GM21390 (cell line): ENCODE results near the gene TOMM34.

Source experiments
- ATAC-seq: cut with Tn5 transposase; IDR thresholded peaks from one replicate; pipeline ENCODE4 v1.9.1; 2021; ENCODE audit not compliant: unreplicated experiment

TOMM34 gene

DNA sequence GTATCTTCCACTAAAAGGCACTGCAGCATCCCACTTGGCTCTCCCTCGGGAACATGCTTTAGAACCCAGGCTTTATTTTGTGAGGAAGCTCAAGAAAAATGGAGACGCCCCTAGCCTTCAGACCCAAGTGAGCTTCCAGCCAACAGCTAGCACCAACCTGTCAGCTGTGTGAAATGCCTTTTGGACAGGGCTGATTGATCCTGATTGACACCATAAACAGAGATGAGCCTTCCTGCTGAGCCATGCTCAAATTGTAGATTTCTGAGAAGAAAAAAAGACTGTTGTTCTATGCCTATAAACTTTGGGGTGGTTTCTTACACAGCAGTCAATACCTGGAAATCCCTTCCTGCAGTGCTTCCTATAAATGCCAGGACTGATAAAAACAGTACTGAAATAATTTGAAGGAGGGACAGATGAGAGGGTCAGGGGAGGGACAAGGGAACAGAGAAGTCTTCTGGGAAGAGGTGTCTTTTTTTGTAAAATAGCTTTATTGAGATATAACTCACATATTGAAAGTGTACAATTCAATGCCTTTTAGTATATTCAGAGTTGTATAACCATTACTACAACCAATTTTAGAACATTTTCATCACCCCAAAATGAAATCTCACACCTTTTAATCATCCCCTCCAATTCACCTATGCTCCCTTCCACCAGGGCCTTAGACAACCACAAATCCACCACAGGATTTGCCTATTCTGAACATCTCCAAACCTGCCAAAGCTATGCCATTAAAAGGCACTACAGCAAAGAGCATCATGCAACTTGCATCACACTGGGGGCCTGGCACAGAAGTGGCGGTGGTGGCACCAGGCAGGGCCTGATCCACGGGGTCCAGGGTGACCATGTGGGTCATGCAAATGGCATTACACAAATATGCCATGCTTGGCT is 3.4 kb upstream of the TOMM34 start:
- no peak for ATAC-seq

DNA sequence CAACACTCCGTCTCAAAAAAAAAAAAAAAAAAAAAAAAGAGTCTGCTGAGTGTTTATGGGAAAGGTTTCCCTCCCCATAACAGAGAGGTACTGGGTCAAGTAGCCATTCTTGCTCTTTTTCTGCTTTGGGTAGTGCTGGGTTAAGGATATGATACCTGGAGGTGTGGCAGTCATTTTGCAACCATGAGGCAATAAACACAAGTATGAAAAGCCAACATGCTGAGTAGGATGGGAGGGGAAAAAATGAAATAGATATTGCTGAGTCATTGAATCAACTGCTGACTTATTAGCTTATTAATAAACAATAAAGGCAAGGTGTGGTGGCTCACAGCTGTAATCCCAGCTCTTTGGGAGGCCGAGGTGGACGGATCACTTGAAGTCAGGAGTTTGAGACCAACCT is 2.3 kb upstream of the TOMM34 start:
- ATAC-seq: no peak

DNA sequence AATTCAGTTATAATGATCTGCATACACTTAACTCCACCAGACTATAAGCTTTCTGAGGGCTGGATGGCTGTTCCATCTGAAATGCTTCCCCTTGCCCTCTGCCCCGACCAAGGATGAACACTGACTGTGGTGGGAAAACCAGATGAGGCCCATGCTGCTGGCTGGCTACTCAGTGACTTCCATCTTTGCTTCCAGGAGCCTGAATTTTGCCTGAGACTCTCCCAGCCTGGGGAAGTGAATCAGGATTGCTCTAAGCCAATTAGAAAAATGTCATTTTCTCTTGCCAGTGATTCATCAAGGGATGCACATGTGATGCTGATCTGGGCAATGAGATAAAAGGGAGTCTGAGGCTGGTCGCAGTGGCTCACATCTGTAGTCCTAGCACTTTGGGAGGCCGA is 1.7 kb upstream of the TOMM34 start:
- ATAC-seq: no peak

DNA sequence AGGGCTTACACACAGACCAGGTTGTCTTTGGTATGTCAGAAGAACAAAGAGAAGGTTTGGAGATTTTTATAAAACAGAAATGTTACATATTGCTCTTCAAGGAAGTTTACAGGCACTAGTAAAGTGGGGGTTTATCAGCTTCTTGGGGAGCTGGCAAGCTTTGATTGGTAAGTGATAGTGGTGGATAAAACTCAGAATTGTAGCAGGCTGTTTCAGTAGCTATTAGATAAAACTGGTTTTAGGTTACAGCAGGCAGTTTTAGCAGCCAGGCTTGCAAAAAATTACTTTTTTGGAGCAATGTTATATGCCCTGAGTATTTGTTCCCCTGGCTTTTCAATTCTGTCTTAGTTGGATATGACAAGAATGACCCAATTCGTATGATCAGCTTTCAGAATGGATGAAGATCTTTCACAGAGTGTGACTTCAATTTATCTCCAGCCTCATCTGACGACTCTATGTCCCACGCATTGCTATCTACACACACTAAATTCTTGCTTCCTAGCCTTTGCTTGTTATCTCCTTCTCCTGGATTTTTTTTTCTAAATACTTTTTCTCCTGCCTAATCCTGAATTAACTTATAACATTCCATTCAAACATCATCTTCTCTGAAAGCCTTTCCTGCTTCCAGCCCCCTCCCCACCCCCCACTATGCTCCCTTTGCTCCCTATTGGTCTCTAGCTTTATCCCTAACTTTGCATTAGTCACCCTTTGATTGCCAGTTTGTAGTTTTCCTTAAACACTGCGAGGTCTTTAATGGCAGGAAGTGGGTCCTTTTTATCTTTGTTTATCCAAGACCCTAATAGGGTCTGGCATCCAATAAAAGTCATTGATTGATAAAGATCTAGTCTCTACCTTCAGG is 1.0 kb upstream of the TOMM34 start:
- no peak for ATAC-seq

DNA sequence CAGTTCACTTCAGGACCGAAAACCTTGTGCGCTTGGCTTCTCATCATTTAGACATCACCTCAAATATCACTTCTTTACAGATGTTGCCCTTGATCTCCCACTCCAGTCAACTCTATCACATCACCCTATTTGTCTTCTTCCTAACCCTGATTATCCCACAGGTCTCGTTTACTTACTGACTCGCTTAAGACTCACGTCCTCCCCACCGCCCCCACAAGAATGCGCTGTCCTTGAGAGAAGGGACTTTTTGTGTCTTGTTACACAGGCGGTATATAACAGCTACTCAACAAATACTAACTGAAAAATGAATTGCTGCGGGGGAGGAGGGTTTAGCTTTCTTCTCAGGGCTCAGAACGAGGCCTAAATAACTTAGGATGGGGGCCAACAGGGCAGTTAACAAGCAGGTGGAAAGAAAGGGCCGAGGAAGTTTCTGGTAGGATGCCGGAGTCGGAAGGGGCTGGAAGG is 527 bp downstream of the TOMM34 start:
- ATAC-seq: no peak

DNA sequence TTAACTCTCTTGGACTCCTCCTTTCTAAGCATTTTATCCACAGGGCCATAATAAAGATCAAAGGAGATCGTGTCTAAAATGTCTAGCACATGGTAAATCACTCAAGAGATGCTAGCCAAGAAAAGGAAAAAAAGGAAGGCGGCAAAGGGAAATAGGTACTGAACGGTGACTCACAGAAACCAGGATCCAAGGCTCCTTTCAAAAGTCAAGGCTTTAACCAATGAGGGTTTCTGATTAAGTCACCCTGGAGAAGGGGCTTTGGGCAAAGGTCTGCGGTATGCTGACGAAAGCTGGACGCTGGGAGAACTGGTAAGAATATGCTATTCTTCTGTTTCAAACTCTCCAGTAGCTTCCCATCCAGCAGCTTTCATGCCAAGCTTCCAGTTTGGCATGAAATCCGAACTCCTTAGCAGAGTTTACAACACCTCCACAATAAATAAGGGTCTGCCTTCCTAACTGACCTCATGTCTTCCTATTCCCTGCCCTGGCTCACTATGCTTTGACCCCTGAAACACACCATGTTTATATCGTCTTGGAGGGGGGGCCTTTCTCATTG is 1.0 kb downstream of the TOMM34 start:
- no peak for ATAC-seq

DNA sequence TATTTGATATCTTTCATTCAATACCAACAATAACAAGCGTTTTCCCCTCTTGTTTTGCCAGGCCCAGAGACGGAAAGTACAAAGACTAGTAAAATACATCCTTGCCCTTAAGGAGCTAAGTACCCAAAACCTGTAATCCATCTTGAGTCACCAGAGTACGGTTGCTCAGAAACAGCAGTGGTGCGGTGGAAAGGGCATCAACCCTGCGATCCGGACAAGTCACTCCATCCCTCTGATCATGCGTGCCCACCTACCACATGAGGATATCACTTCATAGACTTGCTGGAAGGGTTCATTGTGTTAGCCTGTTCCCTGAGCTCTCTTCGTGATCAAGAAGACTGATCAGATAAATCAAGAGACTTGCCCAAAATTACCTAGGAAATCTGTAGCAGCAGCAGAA is 1.9 kb downstream of the TOMM34 start:
- no peak for ATAC-seq

DNA sequence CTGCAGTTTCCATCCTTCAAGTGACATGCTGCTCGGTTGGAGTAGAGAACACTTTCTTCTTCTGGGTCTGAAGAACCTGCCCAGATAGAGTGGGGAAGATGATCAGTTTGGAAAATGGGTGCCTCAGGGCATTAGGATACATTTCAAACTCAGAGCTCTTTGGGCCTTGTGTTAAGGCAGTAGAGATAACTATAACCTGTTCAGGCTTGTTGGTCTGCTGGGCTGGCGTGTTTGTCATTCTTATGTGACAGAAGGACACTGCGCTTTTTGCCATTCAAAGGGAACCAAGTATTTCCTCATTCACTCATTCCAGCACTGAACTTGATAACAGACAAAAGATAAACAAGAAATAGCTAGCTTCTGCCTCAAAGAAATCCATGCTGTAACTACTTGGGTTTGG is 3.8 kb downstream of the TOMM34 start:
- no peak for ATAC-seq

DNA sequence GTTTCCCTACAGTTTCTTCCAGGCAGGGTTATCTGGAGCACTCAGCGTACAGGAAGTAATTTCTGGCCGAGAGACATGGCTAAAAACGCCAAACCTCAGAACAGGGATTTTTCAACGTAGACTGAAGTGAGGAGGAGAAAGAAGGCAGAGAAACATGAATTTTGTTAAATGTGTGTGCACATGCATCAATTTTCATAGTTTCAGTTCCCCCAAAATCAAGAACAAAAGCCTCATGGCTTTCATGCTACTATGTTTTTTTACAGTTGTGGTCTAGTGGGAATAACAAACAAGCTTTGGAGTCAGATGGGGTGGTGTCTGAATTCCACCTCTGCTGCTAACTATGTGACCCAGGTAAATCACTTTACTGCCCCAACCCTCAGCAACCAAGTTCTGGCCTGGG is 4.9 kb downstream of the TOMM34 start:
- no peak for ATAC-seq

DNA sequence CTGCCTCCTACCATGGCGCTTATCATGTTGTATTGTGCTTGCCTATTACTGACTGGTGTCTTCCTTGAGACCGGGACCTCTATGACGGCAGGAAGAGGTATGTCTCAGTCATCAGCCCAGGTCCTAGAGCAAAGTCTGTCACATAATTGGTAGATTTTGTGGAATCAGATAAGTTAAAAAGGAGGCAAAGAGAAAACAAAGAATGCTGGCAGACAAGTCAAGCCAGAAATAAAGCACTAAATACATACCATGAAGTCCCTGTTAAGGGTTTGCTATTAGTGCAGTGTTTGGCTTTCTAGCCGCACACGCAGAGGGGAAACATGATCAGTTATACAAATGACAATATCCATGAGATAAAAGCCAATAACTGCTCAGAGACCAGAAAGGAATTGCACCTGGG is 6.0 kb downstream of the TOMM34 start:
- ATAC-seq: no peak

DNA sequence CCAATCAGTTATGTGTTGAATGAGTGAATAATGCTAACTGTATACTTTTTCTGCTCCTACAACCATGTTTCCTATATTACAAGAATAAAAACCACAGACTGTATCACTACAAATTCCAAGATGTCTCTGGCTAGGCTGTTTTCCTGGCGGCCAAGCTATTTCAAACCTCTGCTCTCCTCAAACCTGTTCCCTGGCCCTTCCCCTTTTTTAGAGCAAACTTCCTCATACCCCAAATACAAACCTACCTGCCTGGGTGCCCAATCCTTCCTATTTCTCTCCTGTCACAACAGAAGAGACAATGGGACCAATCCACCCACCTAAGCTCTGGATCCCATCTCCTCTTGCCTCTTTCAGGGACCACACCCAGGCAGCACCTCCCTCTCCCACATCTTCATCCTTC is 7.5 kb downstream of the TOMM34 start:
- ATAC-seq: no peak

DNA sequence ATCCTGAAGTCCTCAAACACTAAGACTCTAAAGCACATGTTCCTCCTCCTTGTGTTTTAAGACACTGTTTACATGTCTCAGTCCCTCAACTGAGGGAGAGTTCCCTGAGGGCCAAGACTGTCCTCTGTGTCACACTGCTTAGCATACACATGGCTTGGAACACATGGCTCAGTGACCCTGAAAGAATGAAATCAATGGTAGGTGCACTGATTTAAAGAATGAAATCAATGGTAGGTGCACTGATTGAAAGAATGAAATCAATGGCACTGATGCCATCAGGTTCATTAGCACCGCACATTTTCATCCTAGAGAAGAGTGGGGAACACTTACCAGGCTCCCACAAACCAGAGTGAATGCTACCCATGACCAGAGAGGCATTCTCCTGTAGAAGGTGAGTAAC is 9.8 kb downstream of the TOMM34 start:
- ATAC-seq: no peak

DNA sequence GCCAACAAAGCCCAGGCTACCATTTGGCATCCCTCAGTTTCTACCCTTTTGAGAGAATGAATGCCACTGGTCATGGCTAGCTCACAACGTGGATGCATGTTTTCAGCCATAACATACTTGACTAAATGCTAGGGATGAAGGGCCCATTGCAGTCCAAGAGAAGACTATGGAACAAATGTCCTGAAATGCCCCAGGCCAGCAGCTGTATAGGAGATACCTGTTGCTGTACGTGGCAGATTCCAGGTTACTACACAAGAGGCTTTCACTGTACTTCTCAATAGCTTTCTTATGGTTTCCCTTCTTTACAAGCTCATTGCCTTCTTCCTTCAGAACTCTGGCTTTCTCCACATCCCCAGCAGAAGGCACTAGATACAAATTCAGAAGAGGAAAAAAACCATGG is 11.7 kb downstream of the TOMM34 start:
- no peak for ATAC-seq

DNA sequence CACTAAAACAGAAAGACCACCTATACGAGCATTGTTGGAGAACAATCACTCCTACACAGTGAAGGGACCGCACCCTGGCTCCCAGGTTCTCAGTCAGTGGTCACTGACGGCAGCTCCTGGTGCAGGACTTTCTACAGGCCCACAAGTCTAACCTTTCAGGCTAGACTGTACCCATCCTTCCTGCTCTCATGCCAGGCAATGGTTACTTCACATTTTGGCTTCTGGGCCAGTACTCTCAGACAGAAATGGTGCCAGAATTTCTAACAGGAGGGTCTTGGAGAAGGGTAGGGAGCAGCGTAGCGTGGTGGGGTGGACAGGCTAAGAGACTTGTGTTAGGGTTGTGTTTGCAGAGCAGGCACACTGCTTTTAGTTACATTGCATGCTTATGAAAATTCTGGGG is 12.1 kb downstream of the TOMM34 start:
- ATAC-seq: no peak

DNA sequence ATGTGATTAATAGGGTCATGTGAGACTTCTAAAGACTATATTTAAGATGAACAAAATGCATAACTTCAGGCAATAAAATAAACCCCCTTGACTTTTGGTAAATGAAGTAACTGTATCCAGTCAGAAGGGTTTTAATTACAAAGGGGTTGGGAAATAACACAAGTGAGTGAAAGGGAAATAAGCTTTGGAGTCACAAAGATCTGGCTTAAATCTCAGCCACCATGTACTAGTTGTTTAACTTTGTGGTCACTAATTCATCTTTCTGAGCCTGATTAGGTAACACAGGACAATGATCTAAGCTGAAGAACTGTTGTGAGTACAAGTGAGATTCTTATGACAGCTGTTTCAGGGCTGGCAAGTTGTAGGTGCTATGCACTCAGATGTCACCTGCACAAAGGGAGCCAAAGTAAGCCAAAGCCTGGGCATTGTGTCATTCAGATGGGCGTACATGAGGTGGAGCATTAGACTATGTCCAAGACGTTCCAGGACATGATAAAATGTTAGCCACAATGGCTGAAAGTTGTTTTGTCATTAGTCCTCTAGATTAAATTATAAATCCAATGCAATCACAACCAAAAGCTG is 13.8 kb downstream of the TOMM34 start:
- no peak for ATAC-seq

DNA sequence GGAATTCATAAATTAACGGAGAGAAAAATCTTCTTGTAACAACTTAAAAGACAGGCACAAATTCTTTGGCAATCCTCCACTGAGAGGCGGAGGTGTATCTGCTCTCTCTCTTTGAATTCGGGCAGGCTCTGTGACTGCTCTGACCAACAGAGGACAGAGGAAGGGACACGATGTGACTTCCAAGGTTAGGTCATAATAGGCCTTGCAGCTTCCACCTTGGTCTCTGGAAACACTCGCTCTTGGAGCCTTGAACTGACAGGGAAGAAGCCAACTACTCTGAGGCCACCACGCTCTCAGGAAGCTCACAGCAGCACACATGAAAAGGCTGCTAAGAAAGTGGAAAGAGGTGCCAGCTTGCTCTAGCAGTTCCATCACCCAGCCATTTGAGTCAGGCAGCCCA is 14.9 kb downstream of the TOMM34 start:
- no peak for ATAC-seq

DNA sequence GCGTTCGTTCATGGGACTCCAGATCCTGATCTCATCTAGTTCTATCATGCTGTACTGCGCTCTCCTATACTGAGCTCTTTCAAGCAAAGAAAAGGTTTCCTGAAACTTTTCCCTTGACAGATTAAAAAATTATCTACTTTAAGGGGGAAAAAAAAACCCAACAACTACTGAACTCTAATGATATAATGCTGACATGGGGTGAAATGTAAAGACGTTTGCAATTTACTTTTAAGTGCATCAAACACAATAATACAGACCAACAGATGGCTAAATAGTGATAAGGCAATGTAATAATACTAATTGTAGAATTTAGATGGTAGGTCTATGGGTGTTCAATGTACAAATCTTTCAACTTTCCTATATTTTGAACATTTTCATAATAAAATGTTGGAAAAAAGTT is 16.4 kb downstream of the TOMM34 start:
- no peak for ATAC-seq

DNA sequence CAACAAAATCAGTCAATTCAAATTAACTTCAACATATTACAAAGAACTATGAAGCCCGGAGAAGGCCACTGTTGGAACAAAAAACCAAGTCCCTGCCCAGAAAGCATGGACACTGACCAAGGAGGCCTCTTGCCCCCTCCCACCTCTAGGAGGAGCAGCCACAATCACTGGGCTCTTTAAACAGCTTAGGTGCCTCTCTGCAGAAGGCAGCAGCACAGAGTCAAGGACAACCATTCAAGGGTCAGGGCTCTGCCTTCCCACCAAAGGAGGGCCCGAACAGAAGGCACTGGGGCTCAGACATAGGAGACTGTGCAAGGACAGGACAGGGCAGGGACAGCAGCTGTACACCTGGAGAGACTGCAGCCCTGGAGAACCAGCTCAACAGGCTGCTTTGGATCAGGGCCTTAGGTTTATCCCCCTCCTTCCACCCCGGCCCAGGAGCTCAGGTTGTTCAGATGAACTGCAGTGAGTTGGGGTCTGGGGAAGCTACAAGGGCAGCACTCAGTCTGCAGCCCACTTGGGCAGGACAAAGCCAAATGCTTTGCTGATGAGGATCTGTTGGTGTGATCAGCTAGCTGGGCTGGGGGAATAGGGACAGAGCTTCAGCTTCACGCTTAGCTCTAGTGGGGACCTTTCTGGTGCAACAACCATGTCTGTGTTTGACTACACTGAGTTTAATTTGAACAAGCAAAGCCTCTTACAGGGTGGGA is 17.8 kb downstream of the TOMM34 start:
- no peak for ATAC-seq

DNA sequence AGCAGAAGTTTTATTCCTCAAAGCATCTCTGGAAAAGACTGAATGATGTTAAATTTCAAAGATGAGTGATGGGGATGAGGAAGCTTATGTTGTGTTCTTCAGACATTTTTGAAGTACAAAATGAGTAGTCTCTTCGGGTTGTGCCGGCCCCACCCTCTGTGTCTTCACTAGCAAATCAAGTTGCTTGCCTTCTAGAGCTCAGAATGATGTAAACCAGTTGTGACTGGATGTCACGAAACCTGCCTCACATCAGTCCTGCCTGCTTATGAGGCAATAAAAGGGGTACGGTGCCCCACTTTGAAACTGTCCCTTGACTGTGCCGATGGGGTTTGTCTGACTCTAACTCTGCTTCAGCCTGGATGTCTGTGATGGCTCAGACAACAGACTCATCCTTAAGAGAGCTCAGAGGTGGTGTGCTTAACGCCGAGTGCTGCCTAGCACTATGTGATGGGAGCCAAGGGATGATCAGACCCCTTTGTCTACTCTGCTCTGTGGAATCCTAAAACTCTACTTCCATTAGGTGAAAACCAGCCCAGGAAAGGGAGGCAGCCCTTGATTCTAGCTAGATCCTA is 19.0 kb downstream of the TOMM34 start:
- ATAC-seq: no peak

DNA sequence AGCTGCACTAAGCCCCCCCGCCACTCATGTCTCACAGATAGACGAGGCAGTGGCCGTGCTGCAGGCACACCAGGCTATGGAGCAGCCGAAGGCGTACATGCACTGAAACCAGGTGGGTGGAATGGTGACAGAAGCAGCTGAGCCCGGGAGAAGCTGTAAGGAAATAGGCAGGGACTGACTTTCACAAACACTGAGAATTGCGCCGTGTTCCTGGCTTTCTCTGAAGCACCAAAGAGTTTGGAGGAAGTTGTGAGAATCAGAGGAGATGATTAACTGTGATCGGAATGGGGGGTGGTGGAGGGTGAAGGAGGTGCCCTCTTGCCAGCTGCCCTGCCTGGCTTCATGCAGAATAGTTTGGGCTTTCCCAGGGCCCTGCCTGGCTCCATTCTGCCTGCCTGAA is 21.6 kb downstream of the TOMM34 start:
- ATAC-seq: no peak

DNA sequence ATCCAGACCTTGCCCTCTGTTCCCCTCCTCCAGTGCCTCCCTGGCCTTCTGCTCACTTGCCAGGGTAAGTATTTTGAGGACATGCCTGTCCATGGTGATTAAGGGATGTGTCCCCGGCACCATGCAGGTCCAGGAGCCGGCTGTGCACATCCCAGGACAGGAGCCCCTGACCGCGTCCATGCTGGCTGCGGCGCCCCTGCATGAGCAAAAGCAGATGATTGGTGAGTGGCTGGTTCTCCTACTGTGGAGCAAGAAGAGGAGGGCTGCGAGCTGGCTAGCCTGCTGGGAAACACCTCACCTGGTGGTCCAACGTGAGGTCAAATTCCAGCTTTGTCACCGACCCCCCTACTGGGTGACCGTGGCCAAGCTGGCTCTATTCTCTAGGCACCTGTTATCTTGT is 23.7 kb downstream of the TOMM34 start:
- no peak for ATAC-seq
